Measurements from ENCODE around the gene TUBB4B. TPM values are rescaled to one million over a fixed set of nuclear protein-coding genes. Genes with fewer than 3 reads are reported as not detected.

The TUBB4B gene
- total RNA-seq, 1 donor from 2014 or later, result 245 TPM

GRCh38 chr9:137273611-137274320 lies 32.7 kb downstream of the TUBB4B start:
- Mint-ChIP-seq H3K27me3 (no peaks in the 10 kb centered on the region), H3K9me3 (ENCODE audit: low read depth) (no peaks in the 10 kb centered on the region), H3K36me3 (ENCODE audit: insufficient read depth) (peaks cover 11% of the 10 kb centered on the region), H3K4me1 (ENCODE audit: low read depth) (peaks cover 16% of the 10 kb centered on the region), H3K4me3 (ENCODE audit: low read depth) (no peak overlapping the region), H3K27ac (no peak overlapping the region)
- DNase-seq (ENCODE audit: low spot score, unreplicated experiment), result no peak
- no peak for TF ChIP-seq CTCF (IDR thresholded peaks at IDR 0.05; ENCODE audit: unreplicated experiment)

- no peak for DNase-seq (ENCODE audit: low spot score, unreplicated experiment)
- peaks cover 5% of the 10 kb centered on the region for H3K36me3 Mint-ChIP-seq (ENCODE audit: insufficient read depth)
- no peak for TF ChIP-seq CTCF (IDR thresholded peaks at IDR 0.05; ENCODE audit: unreplicated experiment)
- no peaks in the 10 kb centered on the region for H3K9me3 Mint-ChIP-seq (ENCODE audit: low read depth)
- no peak overlapping the region for H3K27ac Mint-ChIP-seq
- no peak overlapping the region for H3K4me3 Mint-ChIP-seq (ENCODE audit: low read depth)
- peaks cover 16% of the 10 kb centered on the region for H3K4me1 Mint-ChIP-seq (ENCODE audit: low read depth)
- no peaks in the 10 kb centered on the region for H3K27me3 Mint-ChIP-seq
These were observed 34.1 kb downstream of the TUBB4B start for GRCh38 chr9:137275203-137275587.

- no peak for TF ChIP-seq CTCF (IDR thresholded peaks at IDR 0.05; ENCODE audit: unreplicated experiment)
- no peaks in the 10 kb centered on the region for H3K27me3 Mint-ChIP-seq
- no peak for DNase-seq (ENCODE audit: low spot score, unreplicated experiment)
- peak overlapping the region; percentile 5 for H3K4me3 Mint-ChIP-seq (ENCODE audit: low read depth)
- peaks cover 5% of the 10 kb centered on the region for H3K36me3 Mint-ChIP-seq (ENCODE audit: insufficient read depth)
- no peaks in the 10 kb centered on the region for H3K9me3 Mint-ChIP-seq (ENCODE audit: low read depth)
- H3K27ac Mint-ChIP-seq, result peak overlapping the region; percentile 15
- peaks cover 16% of the 10 kb centered on the region for H3K4me1 Mint-ChIP-seq (ENCODE audit: low read depth)
These were observed 34.7 kb downstream of the TUBB4B start for GRCh38 chr9:137275588-137276472.

GRCh38 chr9:137276473-137277328 lies 35.6 kb downstream of the TUBB4B start:
- DNase-seq (ENCODE audit: low spot score, unreplicated experiment), result no peak
- no peak for TF ChIP-seq CTCF (IDR thresholded peaks at IDR 0.05; ENCODE audit: unreplicated experiment)
- peaks cover 1% of the 10 kb centered on the region for H3K36me3 Mint-ChIP-seq (ENCODE audit: insufficient read depth)
- H3K27me3 Mint-ChIP-seq, result no peaks in the 10 kb centered on the region
- peak overlapping the region; percentile 77 for H3K27ac Mint-ChIP-seq
- H3K4me3 Mint-ChIP-seq (ENCODE audit: low read depth), result peak overlapping the region; percentile 60
- H3K4me1 Mint-ChIP-seq (ENCODE audit: low read depth), result peaks cover 16% of the 10 kb centered on the region
- no peaks in the 10 kb centered on the region for H3K9me3 Mint-ChIP-seq (ENCODE audit: low read depth)
